Measurements from ENCODE around the gene KCNJ4. TPM values are rescaled to one million over a fixed set of nuclear protein-coding genes. Genes with fewer than 3 reads are reported as not detected.
"Not testable (repeated sequence)": the region's sequence is repeated elsewhere in the genome, so short reads cannot be mapped to it uniquely, and the experiment has no call there.

The KCNJ4 gene
- total RNA-seq, 1 experiment from 2014 or later: 0.27 TPM

DNA sequence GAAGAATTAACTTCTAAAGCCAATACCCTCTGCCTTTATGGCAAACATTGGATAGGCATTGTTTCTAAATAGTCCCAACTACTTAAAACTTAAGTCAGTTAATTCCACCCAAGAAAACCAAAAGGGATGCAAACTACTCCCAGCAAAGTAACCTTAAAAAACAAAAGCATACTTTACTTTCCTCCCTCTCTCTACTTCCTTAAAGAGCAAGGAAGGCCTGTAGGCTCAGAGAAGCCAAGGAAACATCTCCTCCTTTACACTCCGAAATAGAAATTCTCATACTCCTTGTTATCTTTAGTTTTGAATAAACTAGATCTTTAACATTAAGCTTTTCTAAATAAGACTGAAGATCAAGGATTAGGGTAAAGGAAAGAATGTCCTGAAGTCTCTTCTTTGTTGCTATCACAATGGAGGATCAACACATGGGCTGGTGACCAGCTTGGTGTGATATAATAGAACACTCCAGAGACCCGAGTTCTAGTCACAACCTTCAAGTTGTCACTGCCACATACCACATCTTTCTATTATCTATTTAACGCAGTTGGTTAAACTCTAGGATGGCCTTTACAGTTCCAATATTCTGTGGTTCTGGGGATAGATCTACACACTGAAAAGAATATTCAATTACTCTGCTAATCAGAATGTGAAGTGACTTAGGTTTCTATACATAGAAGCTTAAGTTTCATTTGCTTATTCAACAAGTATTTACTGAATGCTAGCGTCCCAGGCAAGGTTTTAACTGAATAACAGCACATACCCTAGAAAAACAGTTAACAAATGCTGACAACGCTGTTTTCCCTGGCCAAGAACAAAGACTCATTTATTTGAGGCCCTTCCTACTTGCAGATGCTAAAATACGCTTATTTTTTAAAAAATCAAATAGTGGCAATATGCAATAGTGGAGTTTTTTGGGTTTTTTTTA lies 66.2 kb downstream of the KCNJ4 start:
- H3K4me1 ChIP-seq; POLR2A ChIA-PET; H3K27ac Mint-ChIP-seq (ENCODE audit: unreplicated experiment); intact Hi-C loops (cut with micrococcal nuclease; ENCODE audit: unreplicated experiment); H3K27me3 Mint-ChIP-seq (ENCODE audit: insufficient read depth, unreplicated experiment); H3K9me3 ChIP-seq; H3K36me3 Mint-ChIP-seq (ENCODE audit: insufficient read depth, unreplicated experiment); H3K9me3 Mint-ChIP-seq (ENCODE audit: unreplicated experiment); H3K4me1 Mint-ChIP-seq (ENCODE audit: low read depth, unreplicated experiment); H3K4me3 Mint-ChIP-seq (ENCODE audit: unreplicated experiment); H3K27me3 ChIP-seq (replicated peaks; ENCODE audit: control insufficient read depth, insufficient read depth, low read length); DNase-seq; H3K36me3 ChIP-seq (ENCODE audit: control insufficient read depth, insufficient read depth, low read length); BruUV-seq (replicated peaks); CTCF ChIA-PET; H3K4me3 ChIP-seq (ENCODE audit: low read depth, low read length): not testable (repeated sequence)

DNA sequence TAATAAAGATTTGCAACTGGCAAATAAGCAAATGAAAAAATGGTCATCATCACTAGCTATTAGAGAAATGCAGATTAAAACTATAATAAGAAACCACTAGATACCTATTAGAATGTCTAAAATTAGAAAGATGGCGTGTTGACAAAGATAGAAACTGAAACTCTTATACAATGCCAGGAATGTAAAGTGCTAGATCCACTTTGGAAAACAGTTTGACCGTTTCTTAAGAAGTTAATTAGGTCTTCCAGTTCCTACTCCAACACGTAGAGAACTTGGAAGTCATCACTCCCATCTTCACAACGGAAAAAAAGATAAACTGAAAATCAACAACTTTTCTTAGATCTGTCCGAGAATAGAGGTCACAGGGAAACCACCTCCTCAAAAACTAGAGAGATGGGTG lies 68.1 kb downstream of the KCNJ4 start:
- intact Hi-C loops (cut with micrococcal nuclease; ENCODE audit: unreplicated experiment); H3K9me3 Mint-ChIP-seq (ENCODE audit: unreplicated experiment); H3K4me1 ChIP-seq; DNase-seq; H3K27me3 ChIP-seq (replicated peaks; ENCODE audit: control insufficient read depth, insufficient read depth, low read length); H3K36me3 Mint-ChIP-seq (ENCODE audit: insufficient read depth, unreplicated experiment); POLR2A ChIA-PET; H3K27me3 Mint-ChIP-seq (ENCODE audit: insufficient read depth, unreplicated experiment); H3K4me1 Mint-ChIP-seq (ENCODE audit: low read depth, unreplicated experiment); H3K4me3 Mint-ChIP-seq (ENCODE audit: unreplicated experiment); H3K36me3 ChIP-seq (ENCODE audit: control insufficient read depth, insufficient read depth, low read length); H3K27ac Mint-ChIP-seq (ENCODE audit: unreplicated experiment); CTCF ChIA-PET; H3K9me3 ChIP-seq; BruUV-seq (replicated peaks); H3K4me3 ChIP-seq (ENCODE audit: low read depth, low read length): not testable (repeated sequence)

DNA sequence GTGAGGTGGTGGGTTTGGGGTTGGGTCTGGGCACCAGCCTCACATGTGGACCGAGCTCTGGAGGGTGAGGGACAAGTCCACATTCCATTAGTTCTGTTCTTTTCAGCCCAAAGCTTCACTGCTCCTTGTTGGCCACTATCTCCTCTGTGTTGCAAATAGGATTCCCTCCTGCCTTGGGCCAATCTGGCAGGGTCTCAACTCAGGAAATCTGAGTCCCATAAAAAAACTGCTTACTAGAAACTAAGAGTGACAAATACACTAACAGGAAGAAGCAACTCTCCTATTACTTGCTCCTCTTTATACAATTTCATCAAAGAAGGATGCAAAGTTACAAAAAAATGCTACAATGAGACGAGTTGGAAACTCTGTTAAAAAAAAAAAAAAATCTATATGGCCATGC lies 71.6 kb downstream of the KCNJ4 start:
- DNase-seq: no peak
- no peak overlapping the region for H3K4me3 Mint-ChIP-seq (ENCODE audit: unreplicated experiment)
- no peak overlapping the region for H3K27ac Mint-ChIP-seq (ENCODE audit: unreplicated experiment)
- no peaks in the 10 kb centered on the region for H3K27me3 Mint-ChIP-seq (ENCODE audit: insufficient read depth, unreplicated experiment)
- no peaks in the 10 kb centered on the region for H3K4me1 Mint-ChIP-seq (ENCODE audit: low read depth, unreplicated experiment)
- TF ChIP-seq, protein P1, sequence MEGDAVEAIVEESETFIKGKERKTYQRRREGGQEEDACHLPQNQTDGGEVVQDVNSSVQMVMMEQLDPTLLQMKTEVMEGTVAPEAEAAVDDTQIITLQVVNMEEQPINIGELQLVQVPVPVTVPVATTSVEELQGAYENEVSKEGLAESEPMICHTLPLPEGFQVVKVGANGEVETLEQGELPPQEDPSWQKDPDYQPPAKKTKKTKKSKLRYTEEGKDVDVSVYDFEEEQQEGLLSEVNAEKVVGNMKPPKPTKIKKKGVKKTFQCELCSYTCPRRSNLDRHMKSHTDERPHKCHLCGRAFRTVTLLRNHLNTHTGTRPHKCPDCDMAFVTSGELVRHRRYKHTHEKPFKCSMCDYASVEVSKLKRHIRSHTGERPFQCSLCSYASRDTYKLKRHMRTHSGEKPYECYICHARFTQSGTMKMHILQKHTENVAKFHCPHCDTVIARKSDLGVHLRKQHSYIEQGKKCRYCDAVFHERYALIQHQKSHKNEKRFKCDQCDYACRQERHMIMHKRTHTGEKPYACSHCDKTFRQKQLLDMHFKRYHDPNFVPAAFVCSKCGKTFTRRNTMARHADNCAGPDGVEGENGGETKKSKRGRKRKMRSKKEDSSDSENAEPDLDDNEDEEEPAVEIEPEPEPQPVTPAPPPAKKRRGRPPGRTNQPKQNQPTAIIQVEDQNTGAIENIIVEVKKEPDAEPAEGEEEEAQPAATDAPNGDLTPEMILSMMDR (IDR thresholded peaks at IDR 0.05; ENCODE audit: insufficient read depth in 1 of 2, low read depth in 1 of 2, low read length in 1 of 2, severe bottlenecking in 1 of 2, unreplicated experiment in 1 of 2): no peak
- no TSS peak for BruUV-seq (replicated peaks)
- H3K4me3 ChIP-seq (ENCODE audit: low read depth, low read length): no peak overlapping the region
- ChIA-PET POLR2A (no interaction called here), CTCF (no interaction called here)
- H3K4me1 ChIP-seq: no peaks in the 10 kb centered on the region
- no peaks in the 10 kb centered on the region for H3K27me3 ChIP-seq (replicated peaks; ENCODE audit: control insufficient read depth, insufficient read depth, low read length)
- H3K36me3 ChIP-seq (ENCODE audit: control insufficient read depth, insufficient read depth, low read length): no peaks in the 10 kb centered on the region
- H3K9me3 Mint-ChIP-seq (ENCODE audit: unreplicated experiment): no peaks in the 10 kb centered on the region
- no peaks in the 10 kb centered on the region for H3K9me3 ChIP-seq
- intact Hi-C loops (cut with micrococcal nuclease; ENCODE audit: unreplicated experiment): no loop called here
- peaks cover 15% of the 10 kb centered on the region for H3K36me3 Mint-ChIP-seq (ENCODE audit: insufficient read depth, unreplicated experiment)

DNA sequence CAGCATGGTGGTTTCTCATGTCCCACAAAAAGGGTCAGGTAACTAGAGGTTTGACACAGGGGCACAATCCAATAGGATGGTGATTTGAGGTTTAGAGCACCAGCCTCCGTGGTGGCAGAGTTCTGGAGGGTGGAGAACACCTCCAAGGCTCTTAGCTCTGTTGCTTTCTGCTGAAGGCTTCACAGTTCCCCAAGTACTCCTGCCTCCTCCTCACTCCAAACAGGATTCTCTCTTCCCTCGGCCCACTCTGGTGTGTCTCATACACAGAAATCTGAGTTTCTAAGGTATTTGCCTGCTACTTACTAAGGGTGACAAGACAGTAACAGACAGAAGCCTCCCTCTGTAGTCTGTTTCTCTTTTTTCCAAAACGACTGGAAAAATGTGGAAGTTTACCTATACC lies 73.6 kb downstream of the KCNJ4 start:
- DNase-seq; H3K9me3 ChIP-seq; H3K4me1 ChIP-seq; H3K4me3 ChIP-seq (ENCODE audit: low read depth, low read length); BruUV-seq (replicated peaks); POLR2A ChIA-PET; H3K27me3 ChIP-seq (replicated peaks; ENCODE audit: control insufficient read depth, insufficient read depth, low read length); CTCF ChIA-PET; H3K36me3 ChIP-seq (ENCODE audit: control insufficient read depth, insufficient read depth, low read length); intact Hi-C loops (cut with micrococcal nuclease; ENCODE audit: unreplicated experiment); H3K4me3 Mint-ChIP-seq (ENCODE audit: unreplicated experiment); H3K9me3 Mint-ChIP-seq (ENCODE audit: unreplicated experiment); H3K27ac Mint-ChIP-seq (ENCODE audit: unreplicated experiment); H3K4me1 Mint-ChIP-seq (ENCODE audit: low read depth, unreplicated experiment); H3K27me3 Mint-ChIP-seq (ENCODE audit: insufficient read depth, unreplicated experiment): not testable (repeated sequence)
- peaks cover 22% of the 10 kb centered on the region for H3K36me3 Mint-ChIP-seq (ENCODE audit: insufficient read depth, unreplicated experiment)

Other genes with a start within 250 kb of the KCNJ4 start
- 52.4 and 53.3 TPM in 2 replicates for gene TMEM184B, start 182.2 kb downstream of the KCNJ4 start, total RNA-seq (2022)
- 129 and 139 TPM in 2 replicates for gene CSNK1E, start 137.8 kb downstream of the KCNJ4 start, total RNA-seq (2022)
- gene KDELR3, start 12.9 kb upstream of the KCNJ4 start, total RNA-seq (2022): 13.4 and 18.2 TPM in 2 replicates
- 359 and 367 TPM in 2 replicates for gene DDX17, start 51.1 kb upstream of the KCNJ4 start, total RNA-seq (2022)
- 1.1 and 1.2 TPM in 2 replicates for gene DMC1, start 115.0 kb upstream of the KCNJ4 start, total RNA-seq (2022)
- gene FAM227A, start 201.2 kb upstream of the KCNJ4 start, total RNA-seq (2022): 0.73 and 2.2 TPM in 2 replicates
- 22.8 and 28.3 TPM in 2 replicates for gene CBY1, start 201.4 kb upstream of the KCNJ4 start, total RNA-seq (2022)
- 113 and 114 TPM in 2 replicates for gene TOMM22, start 226.8 kb upstream of the KCNJ4 start, total RNA-seq (2022)
- 50.3 and 55.3 TPM in 2 replicates for gene JOSD1, start 245.7 kb upstream of the KCNJ4 start, total RNA-seq (2022)

Data from Caco-2 (cell line).